A375 (cell line): ENCODE results near the gene RGS11. TPM values are rescaled to one million over a fixed set of nuclear protein-coding genes. Genes with fewer than 3 reads are reported as not detected.

Source experiments
- total RNA-seq: library from RNA; depleted of rRNA; stranded (reverse); fragments of >200 nt; shearing (Covaris generic); gene quantifications from 2 replicates; pipeline ENCODE4 v1.2.3, GENCODE V29; 2014; rRNA removed

The RGS11 gene
- 0.04 and 0.08 TPM in 2 replicates for total RNA-seq

GRCh38 chr16:275786-276232, at the start of gene RGS11:
Gene RGS11, minus strand, starts transcription at chr16:275944. Its CDS starts 33 bp downstream, at chr16:275911.

DNA sequence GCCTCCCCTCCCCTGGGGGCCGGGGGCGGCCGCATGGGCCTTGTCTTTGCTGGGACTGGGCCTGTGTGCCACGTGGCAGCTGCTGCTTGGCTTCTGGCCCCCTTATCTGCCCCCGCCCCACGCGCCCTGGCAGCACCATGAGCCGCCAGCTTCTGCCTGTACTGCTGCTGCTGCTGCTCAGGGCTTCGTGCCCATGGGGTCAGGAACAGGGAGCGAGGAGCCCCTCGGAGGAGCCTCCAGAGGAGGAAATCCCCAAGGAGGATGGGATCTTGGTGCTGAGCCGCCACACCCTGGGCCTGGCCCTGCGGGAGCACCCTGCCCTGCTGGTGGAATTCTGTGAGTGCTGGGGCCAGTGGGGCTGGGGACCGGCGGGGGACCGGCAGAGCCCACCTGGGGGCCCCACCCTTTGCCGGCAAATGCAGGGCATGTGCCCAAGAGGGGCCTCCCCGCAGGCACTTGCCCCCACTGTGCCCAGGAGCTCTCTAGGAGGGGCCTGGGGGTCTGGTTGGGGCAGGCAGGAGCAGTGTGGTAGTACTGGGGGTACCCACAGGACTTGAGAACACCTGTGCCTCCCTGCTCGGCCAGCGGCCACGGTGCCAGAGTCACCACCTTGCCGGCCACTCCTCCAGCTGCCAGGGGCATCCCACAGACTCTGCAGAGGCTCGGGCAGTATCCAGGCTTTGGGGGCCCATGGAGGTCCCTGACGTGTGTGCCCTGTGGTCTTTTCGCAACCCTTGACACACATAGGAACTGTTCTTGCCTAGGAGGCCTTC, 7.5 kb upstream of the RGS11 start, which contains the start of gene PDIA2:
TSS of gene PDIA2 (plus strand) at position 132 of the 773 bp plus-strand sequence. CDS start at position 138, 6 bp downstream.

GRCh38 chr16:280552-280951, 4.8 kb upstream of the RGS11 start, which contains the start of gene ARHGDIG:
Gene ARHGDIG, plus strand, starts transcription at chr16:280591. Its CDS starts 90 bp downstream, at chr16:280681.

GRCh38 chr16:234468-235305, 41.1 kb downstream of the RGS11 start, which contains the start of gene FAM234A:
Gene FAM234A, plus strand, starts transcription at chr16:234821. Its CDS starts 19,593 bp downstream, at chr16:254414.

DNA sequence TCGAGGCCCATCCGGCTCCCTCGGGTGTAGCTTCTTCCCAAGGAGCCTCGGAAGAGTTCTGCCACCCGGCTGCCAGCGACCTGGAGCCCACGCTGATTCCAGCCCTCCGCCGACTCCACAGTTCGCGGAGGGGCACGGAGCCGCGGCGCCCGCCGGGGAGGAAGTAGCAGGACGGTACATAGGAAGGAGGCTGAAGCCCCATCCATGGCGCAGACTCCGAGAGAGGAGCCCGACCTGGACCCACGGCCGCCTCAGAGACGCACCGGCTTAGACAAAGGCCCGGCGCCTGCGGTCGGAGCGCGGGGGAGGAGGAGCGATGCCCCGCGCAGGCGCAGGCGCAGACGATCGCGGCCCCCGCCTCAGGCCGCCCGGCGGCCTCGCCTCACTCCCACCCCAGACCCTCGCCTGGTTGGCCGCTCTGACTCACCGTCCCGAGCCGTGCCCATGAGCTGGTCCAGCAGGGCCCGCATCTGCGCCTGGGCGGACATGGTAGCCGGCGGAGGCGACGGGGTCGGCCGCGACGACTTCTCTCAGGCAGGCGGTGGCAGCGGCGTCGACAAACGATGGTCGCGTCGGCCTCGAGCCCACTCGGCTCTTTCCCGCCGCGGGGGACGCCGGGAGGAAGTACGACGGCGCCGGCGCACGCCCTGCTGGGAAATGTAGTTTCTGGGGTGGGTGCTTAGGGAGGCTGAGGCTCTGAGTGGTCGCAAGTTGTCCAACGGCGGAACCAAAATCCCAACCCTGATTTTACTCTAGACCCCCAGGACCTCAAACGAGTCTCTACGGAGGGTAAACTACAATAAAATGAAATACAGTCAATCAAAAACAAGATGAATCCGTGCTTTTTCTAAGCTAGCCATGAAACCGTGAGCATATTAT, 46.7 kb downstream of the RGS11 start, which contains the start of gene LUC7L:
TSS of gene LUC7L (minus strand) at position 598 of the 879 bp plus-strand sequence. CDS start at position 488, 110 bp downstream.

Other genes starting within 250 kb of the RGS11 start
- gene POLR3K, start 222.3 kb downstream of the RGS11 start, total RNA-seq, result 23.0 and 24.0 TPM in 2 replicates
- gene SNRNP25, start 222.1 kb downstream of the RGS11 start, total RNA-seq, result 46.9 and 54.2 TPM in 2 replicates
- gene RHBDF1, start 203.3 kb downstream of the RGS11 start, total RNA-seq, result 66.0 and 88.3 TPM in 2 replicates
- 233 and 337 TPM in 2 replicates for gene MPG, start 197.7 kb downstream of the RGS11 start, total RNA-seq
- 13.2 and 14.9 TPM in 2 replicates for gene NPRL3, start 137.3 kb downstream of the RGS11 start, total RNA-seq
- not detected in 2 replicates for gene HBZ, start 123.3 kb downstream of the RGS11 start, total RNA-seq
- not detected in 2 replicates for gene HBM, start 110.0 kb downstream of the RGS11 start, total RNA-seq
- gene HBA2, start 103.1 kb downstream of the RGS11 start, total RNA-seq, result not detected in 2 replicates
- gene HBA1, start 99.3 kb downstream of the RGS11 start, total RNA-seq, result not detected in 2 replicates
- gene HBQ1, start 95.5 kb downstream of the RGS11 start, total RNA-seq, result not detected in 2 replicates
- gene LUC7L, start 46.5 kb downstream of the RGS11 start, total RNA-seq, result 53.1 and 65.3 TPM in 2 replicates
- 58.9 and 70.9 TPM in 2 replicates for gene FAM234A, start 41.1 kb downstream of the RGS11 start, total RNA-seq
- gene ARHGDIG, start 4.6 kb upstream of the RGS11 start, total RNA-seq, result 3.2 and 4.5 TPM in 2 replicates
- gene PDIA2, start 7.2 kb upstream of the RGS11 start, total RNA-seq, result 0.41 and 0.88 TPM in 2 replicates
- 36.7 and 40.2 TPM in 2 replicates for gene AXIN1, start 76.8 kb upstream of the RGS11 start, total RNA-seq
- gene MRPL28, start 94.6 kb upstream of the RGS11 start, total RNA-seq, result 248 and 271 TPM in 2 replicates
- gene PGAP6, start 106.0 kb upstream of the RGS11 start, total RNA-seq, result 25.1 and 44.4 TPM in 2 replicates
- 226 and 246 TPM in 2 replicates for gene NME4, start 121.3 kb upstream of the RGS11 start, total RNA-seq
- gene DECR2, start 125.9 kb upstream of the RGS11 start, total RNA-seq, result 18.3 and 25.2 TPM in 2 replicates
- 20.9 and 24.1 TPM in 2 replicates for gene RAB11FIP3, start 149.7 kb upstream of the RGS11 start, total RNA-seq